GM23248 (cell line): Measurements from ENCODE around the gene LGALS3BP. TPM values are rescaled to one million over a fixed set of nuclear protein-coding genes. Genes with fewer than 3 reads are reported as not detected.
"Not testable (repeated sequence)": the region's sequence is repeated elsewhere in the genome, so short reads cannot be mapped to it uniquely, and the experiment has no call there.

Experiments used
- DNase-seq: peaks from one replicate; pipeline ENCODE4 v3.0.0-alpha.2; 2015
- H2AFZ ChIP-seq: fragments of 200-600 bp; sonication (generic); 2 replicates; pipeline ENCODE4 v1.6.1; 2016; ENCODE audit warnings: antibody characterized with exemption
- H3F3A ChIP-seq: fragments of 200-600 bp; sonication (generic); 2 replicates; pipeline ENCODE4 v1.6.1; 2016; ENCODE audit warnings: mild to moderate bottlenecking, antibody characterized with exemption, mixed run types; ENCODE audit not compliant: insufficient read depth
- H3K27ac ChIP-seq: fragments of 200-600 bp; sonication (generic); 2 replicates; pipeline ENCODE4 v1.5.1; 2016; ENCODE audit warnings: mild to moderate bottlenecking
- H3K27me3 ChIP-seq: fragments of 200-600 bp; sonication (generic); replicated peaks from 2 replicates; pipeline ENCODE4 v1.6.1; 2016; ENCODE audit warnings: mild to moderate bottlenecking; ENCODE audit not compliant: insufficient read depth
- H3K36me3 ChIP-seq: fragments of 200-600 bp; sonication (generic); 2 replicates; pipeline ENCODE4 v1.6.1; 2016; ENCODE audit warnings: low read depth, mild to moderate bottlenecking
- H3K4me1 ChIP-seq: fragments of 200-600 bp; sonication (generic); 2 replicates; pipeline ENCODE4 v1.6.1; 2016; ENCODE audit warnings: mild to moderate bottlenecking; ENCODE audit not compliant: insufficient read depth
- H3K4me2 ChIP-seq: fragments of 200-600 bp; sonication (generic); one replicate; pipeline ENCODE4 v1.6.1; 2016; ENCODE audit warnings: mild to moderate bottlenecking; ENCODE audit not compliant: unreplicated experiment
- H3K4me3 ChIP-seq: fragments of 200-600 bp; sonication (generic); 2 replicates; pipeline ENCODE4 v1.5.1; 2016; ENCODE audit warnings: mild to moderate bottlenecking
- H3K79me2 ChIP-seq: fragments of 200-600 bp; sonication (generic); 2 replicates; pipeline ENCODE4 v1.6.1; 2016; ENCODE audit warnings: mild to moderate bottlenecking; ENCODE audit not compliant: insufficient read depth
- H3K9ac ChIP-seq: fragments of 200-600 bp; sonication (generic); 2 replicates; pipeline ENCODE4 v1.6.1; 2016; ENCODE audit warnings: mild to moderate bottlenecking
- H3K9me2 ChIP-seq: fragments of 200-600 bp; sonication (generic); 2 replicates; pipeline ENCODE4 v1.6.1; 2016; ENCODE audit warnings: mixed run types, mild to moderate bottlenecking, moderate library complexity; ENCODE audit not compliant: insufficient read depth
- H3K9me3 ChIP-seq: fragments of 200-600 bp; sonication (generic); one replicate; pipeline ENCODE4 v1.6.1; 2017; ENCODE audit warnings: low read depth
- H4K20me1 ChIP-seq: fragments of 200-600 bp; sonication (generic); 2 replicates; pipeline ENCODE4 v1.6.0; 2016; ENCODE audit not compliant: insufficient read depth
- EZH2 ChIP-seq: fragments of 200-600 bp; sonication (generic); IDR thresholded peaks from 2 replicates; pipeline ENCODE4 v1.6.1; 2018; ENCODE audit warnings: antibody characterized with exemption, mild to moderate bottlenecking; ENCODE audit not compliant: insufficient read depth, poor library complexity, severe bottlenecking
- EZH2phosphoT487 ChIP-seq: fragments of 200-600 bp; sonication (generic); IDR thresholded peaks from 2 replicates; pipeline ENCODE4 v1.6.1; 2018; ENCODE audit warnings: antibody characterized with exemption, moderate library complexity, mild to moderate bottlenecking, low read depth; ENCODE audit not compliant: insufficient read depth
- WGBS, 2 experiments: methylation state at CpG; one replicate each; pipeline ENCODE4 v1.1.6; 2015 to 2017; ENCODE audit warnings: low lambda C conversion rate in 2 of 2, low coverage in 1 of 2; ENCODE audit errors: missing lambda C conversion rate in 2 of 2; 5-methylcytosine and 5-hydroxymethylcytosine counted together
- in situ Hi-C: fragments of 300-500 bp; cut with MboI; formaldehyde crosslinking; loops from 2 replicates; pipeline ENCODE4 v1.15.0; 2020
- polyA plus RNA-seq: library from polyadenylated mRNA; unstranded; fragments of >200 nt; fragmentation: Nextera tagmentation; extraction: Ambion mirVana; gene quantifications from 2 replicates; pipeline ENCODE4 v1.2.1, GENCODE V29; 2016
- total RNA-seq: library from RNA; depleted of rRNA; stranded (reverse); fragments of >200 nt; shearing (Covaris generic); gene quantifications from 2 replicates; pipeline ENCODE4 v1.2.3, GENCODE V29; 2014

Gene LGALS3BP
- total and polyA plus RNA-seq, 2 experiments from 2014 or later = 8.6 to 8.8 TPM

DNA sequence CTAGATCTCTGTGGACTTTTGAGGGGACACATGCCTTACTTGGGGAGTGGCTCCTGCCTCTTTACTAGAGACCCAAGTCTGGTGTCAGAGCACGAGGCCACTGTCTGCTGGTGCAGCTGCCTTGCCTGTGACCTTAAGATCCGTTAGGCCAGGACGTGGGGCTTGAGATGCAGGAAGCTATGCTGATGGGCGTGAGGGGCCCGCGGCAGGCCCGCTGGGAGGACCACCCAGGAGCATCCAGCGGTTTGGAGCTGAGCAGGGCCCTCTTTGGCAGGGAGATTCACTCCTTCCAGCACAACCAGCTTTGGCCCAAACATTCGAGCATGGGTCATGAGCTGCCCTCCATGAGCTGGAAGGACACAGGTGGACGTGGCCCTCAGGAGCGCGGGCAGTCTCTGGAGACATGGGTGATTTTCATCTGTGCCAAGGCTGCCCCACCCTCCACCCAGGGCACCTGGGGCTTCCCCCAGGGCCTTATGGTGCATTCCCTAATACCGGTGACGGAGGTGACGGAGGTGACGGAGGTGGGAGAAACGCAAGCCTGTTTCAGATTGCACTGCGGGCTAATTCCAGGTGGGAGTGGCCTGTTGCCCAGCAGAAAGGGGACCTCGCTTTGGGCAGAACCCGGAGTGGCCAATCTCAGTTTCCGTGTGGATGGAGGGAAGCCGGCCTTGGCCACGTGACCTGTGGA is 12.7 kb downstream of the LGALS3BP start:
- in situ Hi-C loops = no loop called here
- Histone ChIP-seq H3K27ac (no peak overlapping the region), H3K4me3 (no peak overlapping the region), H3K4me2 (no peak overlapping the region), H2AFZ (no peak overlapping the region), H3K9ac (no peak overlapping the region), H3F3A (no peaks in the 10 kb centered on the region), H3K36me3 (no peaks in the 10 kb centered on the region), H3K9me3 (no peaks in the 10 kb centered on the region), H3K79me2 (no peaks in the 10 kb centered on the region), H3K9me2 (no peaks in the 10 kb centered on the region), H3K4me1 (peaks cover 6% of the 10 kb centered on the region; the same call in 1 of the 2 replicates), H4K20me1 (no peaks in the 10 kb centered on the region), H3K27me3 (no peaks in the 10 kb centered on the region)
- WGBS, 2 experiments = 90 to 91% methylated on average over 23 of the region's 23 CpGs
- DNase-seq = no peak
- TF ChIP-seq EZH2phosphoT487 = no peak
- no peak for TF ChIP-seq EZH2

DNA sequence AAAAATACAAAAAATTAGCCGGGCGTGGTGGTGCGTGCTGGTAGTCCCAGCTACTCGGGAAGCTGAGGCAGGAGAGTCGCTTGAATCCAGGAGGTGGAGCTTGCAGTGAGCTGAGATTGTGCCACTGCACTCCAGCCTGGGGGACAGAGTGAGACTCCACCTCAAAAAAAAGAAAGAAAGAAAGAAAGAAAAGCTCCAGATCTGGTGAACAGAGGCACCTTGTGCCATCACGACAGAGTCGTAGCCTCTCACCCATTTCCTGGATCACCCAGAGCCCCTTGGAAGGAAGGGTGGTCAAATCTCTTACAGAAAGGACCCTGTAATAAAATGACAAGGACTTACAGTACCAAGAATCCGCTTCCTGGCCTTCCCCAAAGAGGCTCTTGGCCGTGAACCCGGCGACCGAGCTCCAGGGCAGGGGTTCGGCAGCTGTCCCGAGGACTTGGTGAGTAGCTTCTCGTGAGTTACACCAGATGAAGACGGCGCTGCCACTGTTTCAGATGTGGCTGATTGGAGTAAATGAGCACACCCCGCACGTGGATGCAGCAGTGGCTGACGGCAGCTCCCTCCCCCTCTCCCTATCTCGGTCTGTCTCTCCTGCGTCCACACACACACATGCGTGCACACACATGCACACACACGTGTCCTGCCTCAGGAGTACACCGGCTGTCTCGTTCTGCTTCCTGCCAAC is 13.5 kb downstream of the LGALS3BP start:
- no peaks in the 10 kb centered on the region for H3K79me2 ChIP-seq
- no peaks in the 10 kb centered on the region for H3K36me3 ChIP-seq
- H2AFZ ChIP-seq = no peak overlapping the region
- H3K27me3 ChIP-seq = no peaks in the 10 kb centered on the region
- peak; percentile 50 for DNase-seq
- H3F3A ChIP-seq = no peaks in the 10 kb centered on the region
- in situ Hi-C loops = no loop called here
- no peak overlapping the region for H3K4me2 ChIP-seq
- no peak overlapping the region for H3K27ac ChIP-seq
- H3K9me2 ChIP-seq = no peaks in the 10 kb centered on the region
- H3K4me3 ChIP-seq = no peak overlapping the region
- no peak overlapping the region for H3K9ac ChIP-seq
- no peaks in the 10 kb centered on the region for H3K9me3 ChIP-seq
- 58 to 59% methylated on average over 25 to 26 of the region's 26 CpGs for WGBS, 2 experiments
- H3K4me1 ChIP-seq = peaks cover 6% of the 10 kb centered on the region; the same call in 1 of the 2 replicates
- TF ChIP-seq EZH2 (no peak), EZH2phosphoT487 (no peak)
- no peaks in the 10 kb centered on the region for H4K20me1 ChIP-seq

DNA sequence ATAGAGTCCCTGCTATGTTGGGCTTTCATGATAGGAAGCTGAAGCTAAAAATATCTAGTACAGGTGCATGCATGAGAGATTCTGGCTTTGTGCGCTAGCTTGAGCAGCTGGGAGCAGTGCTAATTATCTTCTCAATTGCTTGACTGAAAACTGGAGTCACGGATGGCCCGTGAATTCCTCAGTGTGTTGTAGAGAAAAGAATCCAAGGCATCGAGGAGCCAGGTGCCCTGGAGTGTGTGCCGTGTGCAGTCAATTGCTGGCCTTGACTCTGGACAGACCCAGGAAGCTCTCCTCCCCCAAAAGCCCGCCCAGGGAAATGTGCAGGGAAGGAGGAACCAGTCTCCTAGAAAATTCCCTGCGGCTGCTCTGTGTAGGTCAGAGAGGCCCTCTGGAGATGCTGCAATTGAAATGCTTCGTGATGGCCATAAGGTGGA is 14.2 kb downstream of the LGALS3BP start:
- no peaks in the 10 kb centered on the region for H3K36me3 ChIP-seq
- H3K4me2 ChIP-seq = no peak overlapping the region
- H3K9me2 ChIP-seq = no peaks in the 10 kb centered on the region
- no peaks in the 10 kb centered on the region for H3K27me3 ChIP-seq
- H3K79me2 ChIP-seq = no peaks in the 10 kb centered on the region
- no peak overlapping the region for H3K27ac ChIP-seq
- no peak overlapping the region for H2AFZ ChIP-seq
- no peak for TF ChIP-seq EZH2
- TF ChIP-seq EZH2phosphoT487 = no peak
- H3K9ac ChIP-seq = no peak overlapping the region
- peaks cover 6% of the 10 kb centered on the region; the same call in 1 of the 2 replicates for H3K4me1 ChIP-seq
- no peaks in the 10 kb centered on the region for H3F3A ChIP-seq
- H3K4me3 ChIP-seq = no peak overlapping the region
- DNase-seq = no peak
- WGBS, 2 experiments = 82 to 83% methylated on average over 8 of the region's 8 CpGs
- H4K20me1 ChIP-seq = no peaks in the 10 kb centered on the region
- no peaks in the 10 kb centered on the region for H3K9me3 ChIP-seq
- in situ Hi-C loops = no loop called here

DNA sequence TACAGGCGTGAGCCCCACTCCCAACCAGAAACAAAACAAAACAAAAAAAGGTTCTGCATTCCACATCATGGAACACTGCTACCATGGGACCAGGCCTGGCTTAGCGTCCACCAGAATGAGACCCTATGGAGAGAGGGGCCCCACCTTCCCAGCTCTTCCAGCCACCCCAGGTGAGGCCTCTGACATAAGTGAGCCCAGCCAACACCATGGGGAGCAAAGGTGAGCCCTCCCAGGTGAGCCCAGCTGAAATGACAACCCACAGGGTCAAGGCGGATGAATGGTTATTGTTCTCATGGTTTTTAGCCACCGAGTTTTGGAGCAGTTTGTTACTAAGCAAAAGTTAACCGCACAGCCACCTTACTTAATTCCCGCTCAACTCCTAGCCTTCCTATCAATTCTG is 16.3 kb downstream of the LGALS3BP start:
- Histone ChIP-seq H3K4me1 (peaks cover 6% of the 10 kb centered on the region; the same call in 1 of the 2 replicates), H3K4me2 (no peak overlapping the region), H2AFZ (no peak overlapping the region), H3K9me3 (no peaks in the 10 kb centered on the region), H3K9ac (no peak overlapping the region), H4K20me1 (no peaks in the 10 kb centered on the region), H3F3A (no peaks in the 10 kb centered on the region), H3K27me3 (no peaks in the 10 kb centered on the region), H3K79me2 (no peaks in the 10 kb centered on the region), H3K4me3 (no peak overlapping the region), H3K27ac (no peak overlapping the region), H3K36me3 (no peaks in the 10 kb centered on the region), H3K9me2 (no peaks in the 10 kb centered on the region)
- no peak for TF ChIP-seq EZH2phosphoT487
- no peak for TF ChIP-seq EZH2
- in situ Hi-C loops = no loop called here
- no peak for DNase-seq
- WGBS, 2 experiments = 92 to 95% methylated on average over 6 of the region's 6 CpGs

DNA sequence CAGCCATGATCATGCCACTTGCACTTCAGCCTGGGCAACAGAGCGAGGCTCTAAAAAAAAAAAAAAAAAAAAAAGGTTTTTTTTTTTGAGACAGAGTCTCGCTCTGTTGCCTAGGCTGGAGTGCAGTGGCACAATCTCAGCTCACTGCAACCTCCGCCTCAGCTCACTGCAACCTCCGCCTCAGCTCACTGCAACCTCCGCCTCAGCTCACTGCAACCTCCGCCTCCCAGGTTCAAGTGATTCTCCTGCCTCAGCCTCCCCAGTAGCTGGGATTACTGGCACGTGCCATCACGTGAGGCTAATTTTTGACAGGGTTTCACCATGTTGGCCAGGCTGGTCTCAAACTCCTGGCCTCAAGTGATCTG is 16.8 kb downstream of the LGALS3BP start:
- 95 to 97% methylated on average over 8 of the region's 8 CpGs for WGBS, 2 experiments
- H3K79me2 ChIP-seq, H3K9me2 ChIP-seq, DNase-seq, H3K27me3 ChIP-seq, H3K4me3 ChIP-seq, H3K36me3 ChIP-seq, in situ Hi-C loops, H4K20me1 ChIP-seq, H3K9me3 ChIP-seq, H3K27ac ChIP-seq, H3F3A ChIP-seq, H3K4me2 ChIP-seq, H3K4me1 ChIP-seq, H2AFZ ChIP-seq, H3K9ac ChIP-seq: not testable (repeated sequence)
